ENCODE measurements around the gene MEGF11.
A peak's percentile ranks its signal among the peaks of the same experiment; 100 is the strongest.
"Not testable (repeated sequence)": the region's sequence is repeated elsewhere in the genome, so short reads cannot be mapped to it uniquely, and the experiment has no call there.

MEGF11 gene

DNA sequence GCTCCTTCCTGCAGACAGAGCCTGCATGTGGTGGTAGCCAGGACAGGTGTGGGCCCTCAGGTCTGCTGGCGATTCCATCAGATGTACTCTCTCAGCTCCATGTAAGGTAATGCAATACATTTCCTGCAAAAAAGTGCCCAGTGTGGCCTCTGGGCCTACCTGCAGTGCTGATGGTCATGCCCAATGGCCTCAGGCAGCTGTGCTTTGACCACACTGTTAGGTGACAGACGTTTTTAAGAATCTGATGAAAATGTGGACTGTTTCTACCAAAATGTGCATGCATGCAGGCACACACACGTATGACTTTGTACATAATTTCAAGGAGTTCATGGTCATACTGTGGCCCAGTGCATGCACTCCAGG, 231.4 kb downstream of the MEGF11 start:
- peak; percentile 59 for DNase-seq

GRCh38 chr15:66021496-66022162, 231.9 kb downstream of the MEGF11 start:
- no peak for DNase-seq

GRCh38 chr15:66019826-66020398, 233.6 kb downstream of the MEGF11 start:
- DNase-seq, result no peak

- DNase-seq, result no peak
Measured at GRCh38 chr15:66019368-66019767, 234.2 kb downstream of the MEGF11 start.

GRCh38 chr15:66018488-66018797, 235.1 kb downstream of the MEGF11 start:
- no peak for DNase-seq

DNA sequence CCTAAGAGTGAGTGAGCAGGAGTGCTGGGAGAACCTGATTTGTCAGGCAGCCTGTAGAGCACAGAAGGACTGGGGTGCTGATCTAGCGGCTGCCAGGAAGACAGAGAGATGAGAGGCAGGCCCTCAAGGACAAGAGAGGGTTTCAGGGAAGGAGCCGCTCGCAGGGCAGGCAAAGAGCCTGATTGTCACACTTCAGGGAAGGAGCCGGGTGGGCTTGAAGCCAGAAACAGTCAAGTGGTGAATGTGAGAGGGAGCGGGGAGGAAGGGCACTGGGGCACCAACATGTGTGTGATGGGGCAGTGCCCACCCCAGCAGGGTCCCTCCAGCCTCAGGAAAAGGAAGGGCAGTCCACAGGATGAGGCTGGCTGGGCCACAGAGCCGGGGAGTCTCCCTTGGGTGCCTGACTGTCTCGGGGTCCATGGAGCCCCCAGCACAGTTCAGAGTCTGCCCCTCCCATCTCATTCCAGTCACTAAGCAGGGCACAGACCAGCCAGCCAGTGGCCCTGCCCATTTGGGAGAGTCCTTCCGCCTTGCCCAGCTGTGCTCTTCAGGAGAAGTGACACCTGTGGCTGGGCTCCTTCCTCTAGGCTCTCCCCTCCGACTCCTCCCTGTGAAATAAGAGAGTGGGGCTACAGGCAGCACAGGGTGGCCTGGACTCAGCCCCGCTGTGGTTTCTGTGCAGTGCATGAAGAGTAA, 235.6 kb downstream of the MEGF11 start:
- DNase-seq, result no peak

DNA sequence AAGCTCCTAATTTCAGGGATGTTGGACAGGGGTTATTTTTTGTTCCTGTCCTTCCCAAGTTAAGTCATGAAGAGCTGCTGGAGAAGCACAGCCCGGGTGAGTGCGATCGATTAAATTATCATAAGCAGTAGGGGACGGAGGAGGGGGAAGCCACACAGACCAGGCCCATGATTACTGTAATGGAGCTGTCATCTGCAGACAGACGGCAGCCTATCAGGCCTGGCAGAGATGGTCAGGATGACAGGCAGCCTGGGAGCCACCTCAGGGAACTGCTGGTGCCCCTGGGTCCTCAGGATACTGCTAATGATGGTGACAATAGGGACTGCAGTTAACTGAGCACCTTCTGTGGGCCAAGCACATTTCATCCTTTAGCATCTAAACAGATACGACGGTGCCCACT, 236.6 kb downstream of the MEGF11 start:
- DNase-seq, result no peak

- no peak for DNase-seq
Measured at GRCh38 chr15:66016199-66016598, 237.4 kb downstream of the MEGF11 start.

- DNase-seq, result no peak
Measured at GRCh38 chr15:66014635-66015182, 238.8 kb downstream of the MEGF11 start.

DNA sequence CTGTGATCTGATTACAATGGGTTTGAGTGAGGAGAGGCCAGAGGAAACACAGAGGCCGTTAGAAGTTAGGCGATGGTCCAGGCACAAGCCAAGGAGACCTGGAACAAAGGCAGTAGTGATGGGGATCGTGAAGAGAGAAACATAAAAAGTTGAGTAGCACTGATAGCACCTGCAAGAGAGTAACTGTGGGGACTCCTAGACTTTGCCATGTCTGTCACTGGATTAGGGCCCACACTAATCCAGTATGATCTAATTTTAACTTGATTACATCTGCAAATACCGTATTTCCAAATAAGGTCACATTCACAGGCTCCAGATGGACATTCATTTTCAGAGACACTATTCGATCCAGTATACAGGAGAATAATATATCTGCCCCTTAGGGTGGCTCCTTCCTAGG, 239.5 kb downstream of the MEGF11 start:
- no peak for DNase-seq

GRCh38 chr15:66008940-66009562, 244.5 kb downstream of the MEGF11 start:
- no peak for DNase-seq

GRCh38 chr15:66007663-66008262, 245.8 kb downstream of the MEGF11 start:
- no peak for DNase-seq

GRCh38 chr15:66006986-66007385, 246.6 kb downstream of the MEGF11 start:
- DNase-seq, result no peak

DNA sequence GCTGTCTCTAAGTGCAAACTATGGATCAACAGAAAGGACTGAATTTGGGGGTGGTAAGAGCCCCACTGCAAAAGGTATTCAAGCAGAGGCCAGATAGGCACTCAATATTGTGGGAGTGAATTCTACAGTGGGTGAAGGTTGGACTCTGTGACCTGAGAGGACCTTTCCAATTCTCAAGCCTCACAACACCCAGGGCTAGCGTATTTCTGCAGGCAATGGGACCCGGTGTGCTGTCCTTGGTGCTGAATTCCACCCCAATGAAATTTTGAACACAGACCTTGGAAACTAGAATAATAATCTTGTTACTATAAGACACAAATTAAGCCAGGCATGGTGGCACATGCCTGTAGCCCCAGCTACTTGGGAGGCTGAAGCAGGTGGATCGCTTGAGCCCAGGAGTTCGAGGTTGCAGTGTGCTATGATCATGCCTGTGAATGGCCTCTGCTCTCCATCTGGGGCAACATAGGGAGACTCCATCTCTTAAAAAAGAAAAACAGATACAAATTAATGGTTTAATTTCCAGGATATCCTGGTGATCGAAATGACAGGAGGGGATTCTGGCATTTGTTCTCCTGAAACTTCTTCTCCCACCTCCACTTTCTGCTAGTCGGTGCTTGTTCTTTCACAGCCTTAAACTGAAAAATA, 248.8 kb downstream of the MEGF11 start:
- DNase-seq, result no peak

DNA sequence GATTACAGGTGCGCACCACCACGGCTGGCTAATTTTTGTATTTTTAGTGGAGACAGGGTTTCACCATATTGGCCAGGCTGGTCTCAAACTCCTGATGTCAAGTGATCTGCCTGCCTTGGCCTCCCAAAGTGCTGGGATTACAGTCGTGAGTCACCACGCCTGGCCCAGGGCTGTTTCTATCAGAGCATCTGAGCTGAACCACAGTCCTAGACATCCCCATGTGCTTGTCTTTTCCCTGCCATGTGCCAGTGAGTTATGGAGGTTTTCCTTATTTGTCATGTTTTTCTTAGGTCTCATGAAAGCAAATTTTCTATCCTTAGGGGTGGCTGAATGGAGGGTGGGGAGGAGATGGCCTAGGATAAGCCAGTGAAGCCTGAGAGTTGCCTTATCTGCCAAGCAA, 250.4 kb downstream of the MEGF11 start:
- not testable (repeated sequence) for DNase-seq

- DNase-seq, result no peak
Measured at GRCh38 chr15:66001717-66002426, 251.7 kb downstream of the MEGF11 start.

- no peak for DNase-seq
Measured at GRCh38 chr15:66001042-66001441, 252.5 kb downstream of the MEGF11 start.

GRCh38 chr15:65998486-65998885, 255.1 kb downstream of the MEGF11 start:
- DNase-seq, result no peak

GRCh38 chr15:65996901-65997300, 256.6 kb downstream of the MEGF11 start:
- DNase-seq, result no peak

DNA sequence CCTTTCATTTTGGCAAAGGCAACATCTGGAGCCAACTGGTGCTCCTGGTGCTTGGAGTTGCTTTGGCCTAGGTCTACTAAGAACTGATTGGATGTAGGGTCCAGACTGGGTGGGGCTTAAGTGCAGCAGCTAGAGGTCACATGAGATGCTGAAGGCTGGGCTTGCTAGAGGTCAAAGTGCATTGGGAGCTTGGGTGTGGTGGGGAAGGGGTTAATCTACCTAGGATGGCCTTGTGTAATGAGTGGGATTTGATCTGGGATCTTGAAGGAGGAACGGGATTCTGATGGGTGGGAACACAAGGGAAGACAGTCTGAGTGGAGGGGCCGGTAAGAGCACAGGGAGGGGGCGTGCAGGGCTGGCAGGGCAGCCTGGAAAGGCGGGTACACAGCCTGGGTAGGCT, 258.7 kb downstream of the MEGF11 start:
- DNase-seq, result no peak

GRCh38 chr15:65993762-65994161, 259.8 kb downstream of the MEGF11 start:
- DNase-seq, result no peak

- peak; percentile 41 for DNase-seq
Measured at GRCh38 chr15:65993236-65993635, 260.3 kb downstream of the MEGF11 start.

All from NCI-H146 (cell line).